Measurements from ENCODE around the gene PERM1. TPM values are rescaled to one million over a fixed set of nuclear protein-coding genes. Genes with fewer than 3 reads are reported as not detected.
A peak's percentile ranks its signal among the peaks of the same experiment; 100 is the strongest.

The PERM1 gene
- total RNA-seq, 1 experiment from 2014 or later: not detected

GRCh38 chr1:959731-960362 is 22.0 kb downstream of the PERM1 start:
- POLR2A ChIA-PET: interaction anchor here (1.0 kb wide), 1 partner anchor 17 kb away, joined by 3 read pairs; no protein-coding TSS in a partner anchor

GRCh38 chr1:958823-959730 is 22.8 kb downstream of the PERM1 start, which contains the start of gene NOC2L:
TSS of gene NOC2L (minus strand) at chr1:959256. CDS start at chr1:959240, 16 bp downstream.
- peak; percentile 95 for DNase-seq (ENCODE audit: low spot score)
- peak; percentile 81 for ATAC-seq
- 0 out of 2 replicates have a peak within 1 kb of the TSS, but pooled peaks have one; percentile 65 for H3K27ac Mint-ChIP-seq
- ChIA-PET POLR2A (interaction anchor here (1.0 kb wide), 1 partner anchor 17 kb away, joined by 3 read pairs; no protein-coding TSS in a partner anchor), CTCF (interaction anchor here (0.6 to 1.1 kb wide), 3 partner anchors 11 to 671 kb away, joined by 3 to 7 read pairs (median 4); no protein-coding TSS in a partner anchor)
- H3K4me1 Mint-ChIP-seq: peaks cover 14% of the 10 kb centered on the region
- peak; percentile 35; the same call in 1 of the 2 replicates for TF ChIP-seq FOXP1 (CRISPR knock-in tag; IDR thresholded peaks at IDR 0.05; ENCODE audit: borderline replicate concordance)
- TF ChIP-seq FOXK1 (CRISPR knock-in tag; IDR thresholded peaks at IDR 0.05): peak; percentile 61
- no peak for TF ChIP-seq ZNF232 (CRISPR knock-in tag; IDR thresholded peaks at IDR 0.05)
- peak; percentile 32; the same call in 1 of the 2 replicates for TF ChIP-seq TP53 (CRISPR knock-in tag; IDR thresholded peaks at IDR 0.05)
- no peak for TF ChIP-seq ATF6 (CRISPR knock-in tag; IDR thresholded peaks at IDR 0.05)
- no peak for TF ChIP-seq SMAD4 (CRISPR knock-in tag; IDR thresholded peaks at IDR 0.05)
- TF ChIP-seq KAT7 (CRISPR knock-in tag; IDR thresholded peaks at IDR 0.05; ENCODE audit: borderline replicate concordance): no peak
- peak; percentile 98 for TF ChIP-seq SP1 (CRISPR knock-in tag; conservative IDR thresholded peaks at IDR 0.05)
- TF ChIP-seq AFF4 (CRISPR knock-in tag; IDR thresholded peaks at IDR 0.05; ENCODE audit: borderline replicate concordance): no peak
- peak; percentile 47 for TF ChIP-seq GABPB1 (CRISPR knock-in tag; IDR thresholded peaks at IDR 0.05)
- no peak for TF ChIP-seq USF1 (CRISPR knock-in tag; IDR thresholded peaks at IDR 0.05)
- peak; percentile 46; the same call in 1 of the 2 replicates for TF ChIP-seq GTF2I (CRISPR knock-in tag; conservative IDR thresholded peaks at IDR 0.05)
- TF ChIP-seq MAX (CRISPR knock-in tag; IDR thresholded peaks at IDR 0.05): peak; percentile 75; the same call in 1 of the 2 replicates
- no peak for TF ChIP-seq ZNF671 (CRISPR knock-in tag; IDR thresholded peaks at IDR 0.05)
- TF ChIP-seq MYBL2 (CRISPR knock-in tag; IDR thresholded peaks at IDR 0.05): no peak
- no peaks in the 10 kb centered on the region for H3K9me3 Mint-ChIP-seq
- H3K4me3 Mint-ChIP-seq: peak within 1 kb of the TSS; percentile 94
- peaks cover 21% of the 10 kb centered on the region for H3K36me3 Mint-ChIP-seq
- peaks cover 9% of the 10 kb centered on the region for H3K27me3 Mint-ChIP-seq (ENCODE audit: low read depth)

More at GRCh38 chr1:959731-960362, 22.0 kb downstream of the PERM1 start:
- peak; percentile 3; the same call in 1 of the 2 replicates for ATAC-seq
- CTCF ChIA-PET: interaction anchor here (1.1 kb wide), 1 partner anchor 11 kb away, joined by 7 read pairs; no protein-coding TSS in a partner anchor
- DNase-seq (ENCODE audit: low spot score): no peak
- H3K27ac Mint-ChIP-seq: no peak overlapping the region
- peaks cover 17% of the 10 kb centered on the region for H3K36me3 Mint-ChIP-seq
- H3K4me3 Mint-ChIP-seq: peak overlapping the region; percentile 66
- no peak for TF ChIP-seq TP53 (CRISPR knock-in tag; IDR thresholded peaks at IDR 0.05)
- TF ChIP-seq NR1H2 (CRISPR knock-in tag; IDR thresholded peaks at IDR 0.05): no peak
- peak; percentile 91 for TF ChIP-seq ZNF121 (CRISPR knock-in tag; IDR thresholded peaks at IDR 0.05)
- peaks cover 9% of the 10 kb centered on the region for H3K27me3 Mint-ChIP-seq (ENCODE audit: low read depth)
- H3K9me3 Mint-ChIP-seq: no peaks in the 10 kb centered on the region
- H3K4me1 Mint-ChIP-seq: peaks cover 14% of the 10 kb centered on the region

All from WTC11 (cell line).